ENCODE measurements around the gene DLEU7. TPM values are rescaled to one million over a fixed set of nuclear protein-coding genes. Genes with fewer than 3 reads are reported as not detected.

DLEU7 gene
- total RNA-seq, 1 donor from 2014 or later = not detected

GRCh38 chr13:50829896-50830295 lies 13.6 kb downstream of the DLEU7 start:
- H3K4me3 Mint-ChIP-seq (ENCODE audit: unreplicated experiment) = no peak overlapping the region
- no peak for DNase-seq (ENCODE audit: low spot score)
- no peaks in the 10 kb centered on the region for H3K9me3 Mint-ChIP-seq (ENCODE audit: unreplicated experiment)
- peaks cover 2% of the 10 kb centered on the region for H3K27me3 Mint-ChIP-seq (ENCODE audit: unreplicated experiment)
- peaks cover 4% of the 10 kb centered on the region for H3K36me3 Mint-ChIP-seq (ENCODE audit: low read depth, unreplicated experiment)
- H3K27ac Mint-ChIP-seq (ENCODE audit: unreplicated experiment) = no peak overlapping the region
- no peaks in the 10 kb centered on the region for H3K4me1 Mint-ChIP-seq (ENCODE audit: unreplicated experiment)
- TF ChIP-seq, protein P1, sequence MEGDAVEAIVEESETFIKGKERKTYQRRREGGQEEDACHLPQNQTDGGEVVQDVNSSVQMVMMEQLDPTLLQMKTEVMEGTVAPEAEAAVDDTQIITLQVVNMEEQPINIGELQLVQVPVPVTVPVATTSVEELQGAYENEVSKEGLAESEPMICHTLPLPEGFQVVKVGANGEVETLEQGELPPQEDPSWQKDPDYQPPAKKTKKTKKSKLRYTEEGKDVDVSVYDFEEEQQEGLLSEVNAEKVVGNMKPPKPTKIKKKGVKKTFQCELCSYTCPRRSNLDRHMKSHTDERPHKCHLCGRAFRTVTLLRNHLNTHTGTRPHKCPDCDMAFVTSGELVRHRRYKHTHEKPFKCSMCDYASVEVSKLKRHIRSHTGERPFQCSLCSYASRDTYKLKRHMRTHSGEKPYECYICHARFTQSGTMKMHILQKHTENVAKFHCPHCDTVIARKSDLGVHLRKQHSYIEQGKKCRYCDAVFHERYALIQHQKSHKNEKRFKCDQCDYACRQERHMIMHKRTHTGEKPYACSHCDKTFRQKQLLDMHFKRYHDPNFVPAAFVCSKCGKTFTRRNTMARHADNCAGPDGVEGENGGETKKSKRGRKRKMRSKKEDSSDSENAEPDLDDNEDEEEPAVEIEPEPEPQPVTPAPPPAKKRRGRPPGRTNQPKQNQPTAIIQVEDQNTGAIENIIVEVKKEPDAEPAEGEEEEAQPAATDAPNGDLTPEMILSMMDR (IDR thresholded peaks at IDR 0.05; ENCODE audit: unreplicated experiment) = no peak

GRCh38 chr13:50829226-50829625 lies 14.3 kb downstream of the DLEU7 start:
- Mint-ChIP-seq H3K27ac (ENCODE audit: unreplicated experiment) (no peak overlapping the region), H3K9me3 (ENCODE audit: unreplicated experiment) (no peaks in the 10 kb centered on the region), H3K36me3 (ENCODE audit: low read depth, unreplicated experiment) (peaks cover 1% of the 10 kb centered on the region), H3K4me1 (ENCODE audit: unreplicated experiment) (no peaks in the 10 kb centered on the region), H3K4me3 (ENCODE audit: unreplicated experiment) (no peak overlapping the region), H3K27me3 (ENCODE audit: unreplicated experiment) (peaks cover 2% of the 10 kb centered on the region)
- TF ChIP-seq, protein P1 (IDR thresholded peaks at IDR 0.05; ENCODE audit: unreplicated experiment) = no peak
- DNase-seq (ENCODE audit: low spot score) = no peak

- TF ChIP-seq, protein P1 (IDR thresholded peaks at IDR 0.05; ENCODE audit: unreplicated experiment) = no peak
- no peaks in the 10 kb centered on the region for H3K36me3 Mint-ChIP-seq (ENCODE audit: low read depth, unreplicated experiment)
- H3K27ac Mint-ChIP-seq (ENCODE audit: unreplicated experiment) = no peak overlapping the region
- no peak overlapping the region for H3K4me3 Mint-ChIP-seq (ENCODE audit: unreplicated experiment)
- no peaks in the 10 kb centered on the region for H3K9me3 Mint-ChIP-seq (ENCODE audit: unreplicated experiment)
- no peak for DNase-seq (ENCODE audit: low spot score)
- H3K27me3 Mint-ChIP-seq (ENCODE audit: unreplicated experiment) = peaks cover 2% of the 10 kb centered on the region
- no peaks in the 10 kb centered on the region for H3K4me1 Mint-ChIP-seq (ENCODE audit: unreplicated experiment)
Observed at GRCh38 chr13:50826035-50826434, 17.5 kb downstream of the DLEU7 start.

DNA sequence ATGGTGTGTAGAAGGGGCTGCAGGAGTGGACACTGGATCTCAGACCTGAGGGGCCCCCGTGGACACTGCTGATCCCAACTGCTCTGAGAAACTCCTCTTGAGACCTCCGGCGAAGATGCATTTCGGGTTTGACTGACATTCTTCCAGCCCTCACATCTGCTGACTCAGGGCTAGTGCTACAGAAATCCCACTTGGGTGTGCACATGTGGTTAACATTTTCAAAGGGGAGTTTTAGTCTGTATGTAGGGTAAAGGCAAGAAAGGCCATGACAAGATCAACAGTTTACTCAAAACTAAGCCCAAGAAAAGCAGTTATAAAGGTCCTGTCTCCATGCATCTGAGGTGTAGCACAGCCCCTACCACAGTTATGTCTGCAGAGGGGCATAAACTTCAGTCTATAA lies 31.2 kb downstream of the DLEU7 start:
- no peak overlapping the region for H3K27ac Mint-ChIP-seq (ENCODE audit: unreplicated experiment)
- H3K4me1 Mint-ChIP-seq (ENCODE audit: unreplicated experiment) = no peaks in the 10 kb centered on the region
- H3K27me3 Mint-ChIP-seq (ENCODE audit: unreplicated experiment) = peaks cover 3% of the 10 kb centered on the region
- DNase-seq (ENCODE audit: low spot score) = no peak
- no peaks in the 10 kb centered on the region for H3K36me3 Mint-ChIP-seq (ENCODE audit: low read depth, unreplicated experiment)
- H3K4me3 Mint-ChIP-seq (ENCODE audit: unreplicated experiment) = no peak overlapping the region
- no peaks in the 10 kb centered on the region for H3K9me3 Mint-ChIP-seq (ENCODE audit: unreplicated experiment)
- TF ChIP-seq, protein P1 (IDR thresholded peaks at IDR 0.05; ENCODE audit: unreplicated experiment) = no peak

DNA sequence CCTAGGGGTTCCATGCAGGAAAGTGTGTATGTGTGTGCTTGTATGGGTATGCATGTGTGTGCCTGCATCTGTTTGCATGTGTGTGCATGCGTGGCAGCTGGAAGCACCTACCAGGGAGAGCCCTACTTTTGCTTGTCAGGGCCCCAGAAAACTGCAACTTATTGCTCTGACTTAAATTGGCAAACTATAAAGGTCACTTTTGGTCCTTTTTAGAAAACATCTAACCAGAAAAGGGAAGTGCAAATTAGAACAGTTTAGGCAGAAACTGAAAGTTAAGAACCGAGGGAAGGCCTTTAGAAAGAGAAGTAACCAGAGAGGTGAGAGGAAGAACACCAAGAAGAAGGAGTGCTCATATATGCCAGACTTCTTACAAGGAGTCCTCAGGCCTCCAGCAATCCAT lies 32.5 kb downstream of the DLEU7 start:
- no peaks in the 10 kb centered on the region for H3K27me3 Mint-ChIP-seq (ENCODE audit: unreplicated experiment)
- H3K27ac Mint-ChIP-seq (ENCODE audit: unreplicated experiment) = no peak overlapping the region
- no peaks in the 10 kb centered on the region for H3K36me3 Mint-ChIP-seq (ENCODE audit: low read depth, unreplicated experiment)
- H3K4me3 Mint-ChIP-seq (ENCODE audit: unreplicated experiment) = no peak overlapping the region
- DNase-seq (ENCODE audit: low spot score) = no peak
- H3K9me3 Mint-ChIP-seq (ENCODE audit: unreplicated experiment) = no peaks in the 10 kb centered on the region
- TF ChIP-seq, protein P1 (IDR thresholded peaks at IDR 0.05; ENCODE audit: unreplicated experiment) = no peak
- H3K4me1 Mint-ChIP-seq (ENCODE audit: unreplicated experiment) = no peaks in the 10 kb centered on the region
